Right lobe of liver (tissue), 6 donors: ENCODE measurements around the gene PDP2. TPM values are rescaled to one million over a fixed set of nuclear protein-coding genes. Genes with fewer than 3 reads are reported as not detected.

ENCODE experiments used
- ATAC-seq, 4 donors: fragments of 200-7000 bp; cut with Tn5 transposase; one replicate each; pipeline ENCODE4 v1.9.1; 2020; ENCODE audit warnings: mild to moderate bottlenecking in 4 of 4, moderate library complexity in 4 of 4
- DNase-seq, 3 donors: peaks; one replicate each; pipeline ENCODE4 v3.0.0-alpha.2; 2020
- H3K27ac ChIP-seq, 3 donors: fragments of 200-600 bp; one replicate each; pipeline ENCODE4 v1.8.0; 2022
- H3K27me3 ChIP-seq, 2 donors: fragments of 200-600 bp; one replicate each; pipeline ENCODE4 v1.8.0; 2022
- H3K36me3 ChIP-seq, 4 donors: fragments of 200-600 bp; sonication (generic) in 1 of 4; one replicate each; pipeline versions ENCODE4 v1.5.1 to v1.8.0; 2017 to 2022; ENCODE audit warnings: control low read depth in 1 of 4
- H3K4me1 ChIP-seq, 4 donors: fragments of 200-600 bp; sonication (generic) in 1 of 4; one replicate each; pipeline versions ENCODE4 v1.5.1 to v1.8.0; 2017 to 2022; ENCODE audit warnings: control low read depth in 1 of 4
- H3K4me3 ChIP-seq, 3 donors: fragments of 200-600 bp; one replicate each; pipeline ENCODE4 v1.8.0; 2022
- H3K9me3 ChIP-seq, 4 donors: fragments of 200-600 bp; sonication (generic) in 1 of 4; one replicate each; pipeline versions ENCODE4 v1.5.1 to v1.8.0; 2017 to 2022; ENCODE audit warnings: control low read depth in 1 of 4
- CTCF ChIP-seq, 4 donors: fragments of 200-600 bp in 3 of 4; fragments of 450-650 bp in 1 of 4; IDR thresholded peaks; one replicate each; pipeline versions ENCODE4 v1.5.1 to v1.8.0; 2016 to 2022; ENCODE audit warnings: antibody characterized with exemption in 4 of 4, mild to moderate bottlenecking in 2 of 4
- POLR2A ChIP-seq: fragments of 450-650 bp; IDR thresholded peaks from one replicate; pipeline ENCODE4 v1.6.1; 2017; ENCODE audit warnings: antibody characterized with exemption, mild to moderate bottlenecking
- WGBS: methylation state at CpG from one replicate; pipeline ENCODE4 v1.1.6; 2018; ENCODE audit warnings: low coverage, low lambda C conversion rate; ENCODE audit not compliant: insufficient coverage; ENCODE audit errors: missing lambda C conversion rate; 5-methylcytosine and 5-hydroxymethylcytosine counted together
- intact Hi-C, 2 donors: fragments of 100-400 bp; cut with DNase I; formaldehyde crosslinking; loops; one replicate each; pipeline versions ENCODE4 v1.11.2 to v1.14.1; 2022
- total RNA-seq, 6 experiments: library from RNA; depleted of rRNA in 2 of 6; stranded (reverse); fragments of >200 nt in 2 of 6; fragmentation: NEBNext Ultra II Directional in 3 of 6; extraction: Animal tissue kit (Norgen Biotek cat#: 25700) in 3 of 6; gene quantifications; one replicate each; pipeline versions ENCODE4 v1.1.0 to v1.2.4, GENCODE V29; 2016 to 2023
- donor health status: DM: no; HTN: yes; CAD: no.
- donor health status: DM: no; HTN: no; CAD: no.
- donor health status: DM: no; HTN: no; CAD: no.
- donor health status: DM: no; HTN: yes; CAD: no.
- donor health status: DM: no; HTN: yes; CAD: no.

Gene PDP2
- total RNA-seq, 6 experiments from 2014 or later, result 5.1 to 15.5 (median 10.8) TPM

DNA sequence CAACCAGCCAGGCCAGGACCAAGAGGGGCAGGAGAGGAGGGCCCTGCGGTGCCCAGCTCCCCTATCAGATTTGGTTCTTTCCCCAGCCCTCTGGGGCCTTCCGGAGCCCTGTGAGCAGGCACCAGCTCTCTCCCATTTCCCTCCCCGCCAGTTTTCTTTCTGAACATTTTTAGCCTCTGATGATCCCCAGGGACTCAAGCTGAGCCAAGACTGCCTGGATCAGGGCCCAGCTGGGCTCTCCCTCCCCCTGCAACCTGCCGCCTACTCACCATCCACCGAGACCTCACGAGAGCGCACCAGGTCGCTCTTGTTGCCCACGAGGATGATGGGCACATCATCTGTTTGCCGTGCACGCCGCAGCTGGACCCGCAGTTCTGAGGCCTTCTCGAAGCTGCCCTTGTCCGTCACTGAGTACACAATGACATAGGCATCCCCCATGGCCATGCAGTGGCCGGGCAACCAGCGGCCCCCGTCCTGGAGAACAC is 43.0 kb downstream of the PDP2 start:
- TF ChIP-seq POLR2A, result no peak
- peak in 2 of 4 donors; percentile 10 to 19 for ATAC-seq
- Histone ChIP-seq H3K36me3 (no peaks in the 10 kb centered on the region), H3K4me3 (no peak overlapping the region), H3K9me3 (no peaks in the 10 kb centered on the region), H3K27me3 (no peaks in the 10 kb centered on the region), H3K27ac (no peak overlapping the region), H3K4me1 (peaks cover 0 to 5% (median 0%) of the 10 kb centered on the region in 4 donors)
- intact Hi-C loops, result no loop called here
- 51% methylated on average over 11 of the region's 18 CpGs for WGBS
- no peak for DNase-seq

GRCh38 chr16:66923866-66924265 is 43.6 kb downstream of the PDP2 start:
- ATAC-seq (no peak), DNase-seq (no peak)
- Histone ChIP-seq H3K9me3 (no peaks in the 10 kb centered on the region), H3K36me3 (no peaks in the 10 kb centered on the region), H3K27me3 (no peaks in the 10 kb centered on the region), H3K4me1 (peaks cover 0 to 5% (median 0%) of the 10 kb centered on the region in 4 donors), H3K27ac (no peak overlapping the region), H3K4me3 (no peak overlapping the region)
- TF ChIP-seq CTCF (IDR thresholded peaks at IDR 0.05) (no peak), POLR2A (no peak)
- WGBS, result 29% methylated on average over 1 of the region's 3 CpGs
- intact Hi-C loops, result no loop called here

- no peaks in the 10 kb centered on the region for H3K36me3 ChIP-seq
- peak overlapping the region in 2 of 3 donors; percentile 29 to 32 for H3K4me3 ChIP-seq
- no peaks in the 10 kb centered on the region for H3K9me3 ChIP-seq
- peaks cover 0 to 5% (median 0%) of the 10 kb centered on the region in 4 donors for H3K4me1 ChIP-seq
- peak; percentile 25 to 65 (median 41) for ATAC-seq
- DNase-seq, result peak in 1 of 3 donors; percentile 43
- intact Hi-C loops, result no loop called here
- H3K27me3 ChIP-seq, result no peaks in the 10 kb centered on the region
- WGBS, result 26% methylated on average over 10 of the region's 72 CpGs
- H3K27ac ChIP-seq, result no peak overlapping the region
- TF ChIP-seq CTCF (IDR thresholded peaks at IDR 0.05) (peak; percentile 15 to 38 (median 20)), POLR2A (no peak)
Measured at GRCh38 chr16:66924527-66925321, 44.4 kb downstream of the PDP2 start.

GRCh38 chr16:66925322-66925840 is 45.1 kb downstream of the PDP2 start, which contains the start of gene RRAD:
RRAD (minus strand) TSS chr16:66925535; CDS start chr16:66925179, 356 bp downstream.
- Histone ChIP-seq H3K27me3 (no peaks in the 10 kb centered on the region), H3K4me3 (peak within 1 kb of the TSS in 2 of 3 donors; percentile 29 to 32), H3K4me1 (peaks cover 0 to 8% (median 1%) of the 10 kb centered on the region in 4 donors), H3K9me3 (no peaks in the 10 kb centered on the region), H3K27ac (no peak within 1 kb of the TSS), H3K36me3 (no peaks in the 10 kb centered on the region)
- DNase-seq, result no peak
- intact Hi-C loops, result no loop called here
- no peak for TF ChIP-seq POLR2A
- no peak for TF ChIP-seq CTCF (IDR thresholded peaks at IDR 0.05)
- peak in 3 of 4 donors; percentile 3 to 17 (median 4) for ATAC-seq
- WGBS, result 23% methylated on average over 9 of the region's 42 CpGs
